Right forelimb (tissue), 1 donor: ENCODE measurements around the gene MTA1.

ENCODE experiments used
- DNase-seq: peaks from one replicate; pipeline ENCODE4 v3.0.0-alpha.2; 2018

Gene MTA1

GRCh38 chr14:105446971-105447370 is 27.3 kb downstream of the MTA1 start:
- DNase-seq: no peak

- DNase-seq: no peak
Observed at GRCh38 chr14:105447651-105448640, 28.3 kb downstream of the MTA1 start.

GRCh38 chr14:105448706-105449111 is 29.1 kb downstream of the MTA1 start:
- peak; percentile 79 for DNase-seq

- DNase-seq: no peak
Observed at GRCh38 chr14:105449276-105450122, 29.9 kb downstream of the MTA1 start.

DNA sequence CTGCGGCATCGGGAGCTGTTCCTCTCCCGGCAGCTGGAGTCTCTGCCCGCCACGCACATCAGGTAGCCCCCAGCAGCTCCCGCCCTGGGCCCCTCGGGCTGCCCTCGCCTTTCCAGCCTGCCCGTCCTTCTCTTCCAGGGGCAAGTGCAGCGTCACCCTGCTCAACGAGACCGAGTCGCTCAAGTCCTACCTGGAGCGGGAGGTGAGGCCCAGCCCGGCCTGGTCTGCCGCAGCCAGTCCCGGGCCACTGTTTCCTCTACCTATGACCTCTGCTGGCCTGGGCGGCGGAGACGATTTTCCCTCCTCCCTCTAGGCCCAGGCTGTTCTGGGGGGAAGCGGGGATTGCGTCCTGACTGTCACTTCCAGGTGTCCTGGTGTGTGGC is 30.5 kb downstream of the MTA1 start:
- no peak for DNase-seq

DNA sequence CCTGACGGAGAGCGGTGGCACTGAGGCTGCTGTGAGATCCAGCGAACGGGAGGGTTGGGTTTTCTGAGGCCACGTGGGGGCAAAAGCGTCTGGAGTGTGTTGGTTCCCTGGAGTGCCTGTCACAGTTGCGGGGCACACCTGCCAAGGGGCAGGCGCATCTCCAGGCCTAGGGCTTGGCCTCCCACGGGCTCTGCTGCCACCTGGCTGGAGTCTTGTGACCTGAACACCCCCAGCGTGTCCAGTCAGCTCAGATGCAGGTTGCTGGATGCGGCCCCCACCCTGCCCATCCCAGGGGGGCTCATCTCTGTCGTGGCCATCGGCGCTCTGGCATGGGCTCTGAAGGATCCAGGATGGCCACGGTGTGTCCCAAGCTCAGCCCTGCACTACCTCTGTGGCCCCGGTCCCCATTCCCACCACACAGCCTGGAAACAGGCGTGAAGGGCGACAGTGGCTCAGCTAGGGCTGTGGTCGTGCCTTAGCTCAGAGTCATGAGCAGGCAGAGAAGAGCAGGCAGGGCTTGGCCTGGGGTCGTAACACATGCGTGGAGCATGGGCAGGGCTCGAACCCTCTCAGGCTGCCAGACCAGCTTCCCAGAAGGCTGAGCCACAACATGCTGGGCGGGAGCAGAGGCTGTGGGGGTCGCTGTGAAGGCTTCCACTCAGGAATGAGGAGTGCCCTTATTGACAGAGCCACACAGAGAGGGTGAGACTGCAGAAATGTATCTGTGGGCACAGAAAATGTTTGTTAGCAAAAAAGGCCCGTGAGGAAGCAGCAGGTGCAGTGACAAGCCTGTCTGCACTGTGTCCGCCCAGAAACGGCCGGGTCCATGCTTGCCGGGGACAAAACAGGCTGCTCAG is 31.5 kb downstream of the MTA1 start:
- no peak for DNase-seq

DNA sequence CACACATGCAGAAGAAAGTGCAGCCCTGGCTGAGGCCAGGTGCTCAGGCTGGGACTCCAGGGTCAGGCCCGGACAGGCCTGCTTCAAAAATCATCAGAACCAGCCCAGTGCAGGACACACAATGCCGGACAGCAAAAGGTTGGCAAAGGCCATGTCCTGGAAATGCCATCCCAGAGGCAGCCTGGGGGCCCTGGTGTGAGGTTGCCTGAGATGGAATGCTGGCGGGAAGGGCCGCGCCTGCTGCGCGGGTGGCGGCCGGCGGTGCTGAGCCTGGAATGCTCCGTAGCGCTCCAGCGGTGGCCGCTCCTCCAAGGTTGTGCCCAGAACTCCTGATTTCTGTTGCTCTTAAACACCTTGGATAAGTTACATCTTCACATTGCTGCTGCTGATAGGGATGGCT is 33.3 kb downstream of the MTA1 start:
- no peak for DNase-seq

DNA sequence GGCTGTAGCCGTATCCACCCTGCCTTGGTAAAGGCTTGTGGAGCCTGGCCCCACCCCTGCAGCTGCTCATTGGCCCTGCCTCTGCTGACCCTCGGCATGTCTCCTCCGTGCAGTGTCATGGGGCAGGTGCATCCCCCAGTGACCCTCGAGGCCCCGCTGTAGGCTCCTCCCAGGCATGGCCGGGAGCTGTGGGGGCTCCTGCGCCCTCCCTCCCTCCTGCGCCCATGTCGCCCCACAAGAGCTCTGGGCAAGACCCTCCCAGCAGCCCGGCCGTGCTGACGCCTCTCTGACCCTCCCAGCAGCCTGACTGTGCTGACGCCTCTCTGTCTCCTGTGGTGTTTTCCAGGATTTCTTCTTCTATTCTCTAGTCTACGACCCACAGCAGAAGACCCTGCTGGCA is 34.2 kb downstream of the MTA1 start:
- DNase-seq: no peak

- DNase-seq: no peak
Observed at GRCh38 chr14:105455086-105455640, 35.5 kb downstream of the MTA1 start.

- no peak for DNase-seq
Observed at GRCh38 chr14:105455766-105456660, 36.4 kb downstream of the MTA1 start.

- DNase-seq: no peak
Observed at GRCh38 chr14:105456736-105457617, 37.4 kb downstream of the MTA1 start.

GRCh38 chr14:105458010-105458409 is 38.4 kb downstream of the MTA1 start:
- DNase-seq: no peak

DNA sequence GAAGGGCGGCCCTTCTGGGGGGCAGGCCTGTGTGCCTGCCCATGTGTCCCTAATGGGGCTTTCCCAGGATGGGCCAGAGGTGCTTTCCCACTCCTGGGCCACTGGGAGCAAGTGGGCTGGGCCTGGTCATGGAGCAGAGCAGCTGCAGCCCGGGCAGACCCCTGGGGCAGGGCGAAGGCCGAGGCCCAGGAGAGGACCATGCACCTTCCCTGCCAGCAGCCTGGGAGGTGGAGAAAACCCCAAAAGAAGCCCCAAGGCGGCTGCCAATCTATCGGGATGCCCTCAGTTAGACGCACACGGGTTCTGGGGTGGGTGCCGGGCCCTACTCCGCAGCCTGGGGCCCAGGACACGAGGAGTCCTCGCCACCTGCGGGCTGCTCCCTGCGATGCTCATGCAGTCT is 38.9 kb downstream of the MTA1 start:
- no peak for DNase-seq

- no peak for DNase-seq
Observed at GRCh38 chr14:105460116-105460515, 40.5 kb downstream of the MTA1 start.

- no peak for DNase-seq
Observed at GRCh38 chr14:105460616-105461015, 41.0 kb downstream of the MTA1 start.

DNA sequence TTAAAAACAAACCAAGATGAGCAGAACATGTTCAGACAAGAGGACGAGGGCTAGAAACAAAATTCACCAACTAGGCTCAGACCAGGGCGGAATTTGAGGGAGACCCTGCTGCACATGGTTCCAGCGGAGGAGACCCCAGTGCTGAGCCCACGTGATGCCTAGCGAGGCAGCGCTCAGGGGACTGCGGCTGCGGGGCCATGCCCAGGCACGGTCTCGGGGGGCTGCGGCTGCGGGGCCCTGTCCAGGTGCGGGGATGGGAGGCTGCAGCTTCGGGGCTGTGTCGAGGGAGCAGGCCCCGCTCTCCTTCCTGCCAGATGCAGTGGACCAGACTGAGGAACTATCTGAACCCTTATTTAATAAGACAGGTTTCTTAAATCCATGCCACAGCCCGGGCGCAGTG is 42.3 kb downstream of the MTA1 start:
- DNase-seq: no peak

GRCh38 chr14:105464501-105464900 is 44.9 kb downstream of the MTA1 start:
- no peak for DNase-seq

GRCh38 chr14:105465209-105466031 is 45.8 kb downstream of the MTA1 start:
- DNase-seq: no peak

DNA sequence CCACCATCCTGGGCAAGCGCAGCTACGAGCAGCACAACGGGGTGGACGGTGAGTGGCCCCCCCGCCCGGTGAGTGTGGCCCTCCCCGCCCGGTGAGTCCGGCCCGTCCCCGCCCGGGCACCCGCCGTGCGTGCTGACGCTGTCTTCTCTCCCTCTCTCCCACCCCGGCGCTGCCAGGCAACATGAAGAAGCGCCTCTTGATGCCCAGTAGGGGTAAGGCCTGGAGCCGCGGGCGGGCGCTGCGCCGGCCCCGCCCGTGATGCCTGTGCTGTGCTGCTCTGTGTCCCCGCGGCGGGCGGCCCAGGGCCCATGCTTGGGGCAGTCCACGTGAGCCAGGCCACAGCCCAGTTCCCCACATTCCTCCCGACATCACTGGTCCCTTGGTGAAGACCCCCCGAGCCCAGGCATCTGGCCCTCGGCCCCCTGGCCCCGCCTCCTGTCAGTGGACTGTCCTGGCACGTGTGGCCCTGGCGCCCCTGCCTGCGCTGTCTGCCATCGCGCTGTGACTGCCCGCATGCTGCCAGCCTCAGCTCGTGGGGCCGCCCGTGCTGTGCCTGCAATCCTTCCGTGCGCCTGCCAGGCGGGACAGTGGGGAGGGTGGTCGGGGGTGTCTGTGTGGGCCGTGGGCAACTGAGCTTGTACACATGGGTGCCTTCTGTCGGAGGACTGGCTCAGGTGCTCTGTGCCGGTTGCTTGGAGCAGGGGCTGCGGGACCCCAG is 47.1 kb downstream of the MTA1 start:
- DNase-seq: no peak
